HG02610 (cell line): Measurements from ENCODE around the gene FAM174C.
"Not testable (repeated sequence)": the region's sequence is repeated elsewhere in the genome, so short reads cannot be mapped to it uniquely, and the experiment has no call there.

Source experiments
- ATAC-seq: cut with Tn5 transposase; IDR thresholded peaks from one replicate; pipeline ENCODE4 v1.9.1; 2021; ENCODE audit warnings: mild to moderate bottlenecking, moderate library complexity; ENCODE audit not compliant: unreplicated experiment

Gene FAM174C

DNA sequence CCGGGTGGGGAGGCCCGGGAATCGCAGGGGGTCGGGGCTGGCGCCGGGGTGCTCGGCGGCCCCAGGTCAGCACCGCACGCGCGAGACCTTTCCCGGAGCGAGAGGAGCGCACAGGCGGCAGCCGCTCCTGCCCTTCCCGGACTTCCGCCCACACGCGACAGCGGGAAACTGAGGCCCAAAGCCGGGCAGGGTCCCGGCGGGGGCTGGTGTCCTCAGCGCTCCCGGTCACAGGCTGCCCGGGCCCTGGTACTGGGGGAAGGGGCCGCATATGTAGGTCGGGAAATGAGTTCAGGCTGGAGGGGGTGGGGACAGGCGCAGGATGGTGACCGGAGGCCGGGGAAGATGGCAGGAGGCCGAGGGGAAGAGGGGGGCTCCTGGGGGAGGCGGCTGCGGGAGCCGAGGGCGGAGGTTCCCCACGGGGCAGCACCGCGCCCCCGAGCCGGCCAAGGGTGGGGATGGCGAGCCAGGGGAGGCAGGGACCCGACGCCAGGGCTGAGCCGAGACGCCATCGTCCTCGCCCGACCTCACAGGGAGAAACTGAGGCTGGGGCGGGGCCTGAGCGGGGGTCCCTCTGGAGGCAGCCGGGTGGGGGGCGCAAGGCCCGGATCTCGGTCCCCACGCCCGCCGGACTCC is 38.2 kb upstream of the FAM174C start:
- ATAC-seq: no peak

DNA sequence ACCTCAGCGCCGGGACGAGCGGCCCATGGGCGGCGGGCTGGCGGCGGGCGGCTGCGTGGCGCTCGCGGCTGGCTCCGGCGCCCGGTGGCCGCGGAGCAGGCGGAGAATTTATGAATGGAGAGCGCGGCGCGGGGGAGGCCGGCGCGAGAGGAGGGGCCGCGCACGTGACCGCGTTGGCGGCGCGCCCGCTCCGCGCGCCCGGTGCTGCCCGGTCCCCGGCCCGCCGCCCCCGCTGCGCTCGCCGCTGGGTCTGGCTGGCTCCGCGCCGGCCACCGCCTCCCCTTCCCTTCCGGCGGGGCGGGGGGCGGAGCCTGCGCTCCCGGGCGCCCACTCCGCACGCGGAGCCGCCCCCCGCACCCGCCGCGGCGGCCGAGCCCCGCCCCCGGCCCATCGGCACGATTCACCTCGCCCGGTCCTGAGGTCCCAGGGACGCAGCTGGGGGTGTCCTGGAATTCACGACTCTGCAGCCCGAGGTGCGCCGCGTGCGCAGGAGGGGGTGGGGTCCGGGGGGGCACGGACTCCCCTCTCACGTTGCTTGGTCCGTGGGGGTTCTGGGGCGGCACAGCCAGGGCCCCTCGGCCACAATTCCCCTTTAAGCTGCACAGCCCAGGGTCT is 37.5 kb upstream of the FAM174C start, which contains the start of gene CBARP:
TSS of gene CBARP (minus strand) at position 252 of the 615 bp plus-strand sequence. CDS start 1,905 bp downstream, outside the sequence.
- no peak for ATAC-seq

DNA sequence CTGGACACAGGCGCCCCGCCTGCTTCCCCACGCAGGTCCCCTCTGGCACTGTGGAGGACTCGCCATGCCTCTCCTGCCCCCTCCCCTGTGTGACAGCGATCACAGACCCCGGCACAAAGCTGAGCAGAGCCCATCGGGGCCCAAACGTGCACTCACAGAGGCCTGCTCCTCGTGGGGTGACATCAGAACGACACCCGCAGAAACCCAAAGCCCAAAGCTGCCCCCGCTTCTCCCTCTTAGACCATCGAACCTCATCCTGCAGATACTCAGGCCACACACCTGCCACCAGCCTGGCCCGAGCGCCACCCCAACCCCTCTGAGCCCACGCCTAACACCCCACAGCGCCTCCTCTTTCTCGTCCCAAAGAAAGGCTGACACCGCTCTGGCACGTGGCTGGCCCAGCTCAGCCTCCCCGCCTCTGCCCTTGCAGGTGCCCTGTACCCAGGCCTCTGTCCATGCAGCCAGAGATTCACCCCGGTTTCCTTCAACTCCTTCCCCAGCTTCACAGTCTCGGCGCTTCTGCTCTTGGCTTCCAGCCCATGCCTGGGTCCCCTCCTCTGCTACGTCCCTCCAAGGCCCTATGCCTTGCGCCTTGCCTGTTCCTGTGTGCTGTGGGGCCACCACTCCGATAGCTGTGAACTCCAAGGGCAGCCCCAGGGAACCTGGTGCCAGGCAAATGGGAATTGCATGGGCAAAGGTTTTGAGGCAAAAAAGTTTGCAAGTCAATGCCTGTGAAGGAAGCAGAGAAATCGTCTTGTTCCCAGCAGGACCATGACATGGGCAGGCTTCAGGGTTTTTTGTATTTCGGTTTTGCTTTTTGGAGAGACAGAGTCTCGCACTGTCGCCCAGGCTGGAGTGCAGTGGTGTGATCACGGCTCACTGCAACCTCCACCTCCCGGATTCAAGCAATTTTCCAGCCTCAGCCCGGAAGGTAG is 36.7 kb upstream of the FAM174C start:
- no peak for ATAC-seq

DNA sequence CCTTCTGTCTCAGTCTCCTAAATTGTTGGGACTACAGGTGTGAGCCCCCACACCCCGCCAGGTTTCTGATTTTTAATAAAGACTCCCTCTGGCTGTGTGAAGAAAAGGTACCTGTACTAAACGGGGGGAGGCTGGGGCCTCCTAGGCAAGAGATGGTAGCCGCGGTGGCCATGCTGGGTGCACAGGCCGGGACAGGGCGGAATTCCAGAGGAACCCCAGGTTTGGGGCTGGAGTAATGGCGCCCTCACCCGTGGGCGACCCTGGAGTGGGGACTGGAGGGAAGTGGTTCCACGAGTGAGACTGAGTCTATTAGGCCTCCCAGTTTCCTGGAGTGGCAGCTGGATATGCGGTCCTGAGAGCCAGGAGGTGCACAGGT is 35.9 kb upstream of the FAM174C start:
- no peak for ATAC-seq

DNA sequence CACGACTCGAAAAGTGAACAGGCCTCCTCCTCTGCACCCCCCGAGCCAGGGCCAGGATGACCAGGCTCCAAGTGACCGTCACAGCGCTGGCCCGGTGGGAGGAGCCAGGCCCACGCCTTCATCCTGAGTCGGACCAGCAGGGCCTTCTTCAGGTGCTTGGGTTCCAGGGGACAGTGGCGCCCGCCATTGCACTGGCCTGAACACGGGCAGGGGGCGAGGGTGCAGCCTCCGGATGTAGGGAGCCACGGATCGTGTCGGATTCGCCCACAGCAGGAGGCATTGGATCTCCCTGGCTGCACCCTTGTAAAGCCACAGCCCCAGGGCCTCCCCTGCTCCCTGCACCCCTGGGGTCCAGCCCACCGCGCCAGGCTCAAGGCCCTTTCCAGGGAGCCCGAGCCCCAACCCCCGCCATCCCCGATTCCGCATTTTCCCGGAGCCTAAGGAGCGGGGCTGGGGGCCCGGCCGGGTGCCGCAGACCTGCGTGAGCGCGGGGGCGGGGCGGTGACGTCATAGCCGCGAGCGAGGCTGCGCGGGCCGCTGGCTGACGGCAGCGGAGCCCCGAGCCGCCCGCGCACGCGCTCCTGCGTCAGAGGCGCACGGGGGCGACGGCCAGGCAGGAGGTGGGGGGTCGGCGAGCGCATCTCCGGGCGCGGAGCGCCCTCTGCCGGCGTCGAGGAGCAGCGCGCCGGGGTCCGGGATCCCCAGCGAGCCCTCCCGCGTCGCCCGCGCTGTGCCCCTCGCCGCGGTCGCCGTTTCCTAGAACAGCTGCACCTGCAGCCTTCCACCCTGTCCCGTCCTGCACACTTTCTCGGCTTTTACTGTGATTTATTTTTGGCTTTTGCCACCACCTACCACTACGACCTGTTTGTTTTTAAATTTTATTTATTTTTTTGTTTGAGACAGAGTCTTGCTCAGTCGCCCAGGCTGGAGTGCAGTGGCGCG is 35.3 kb upstream of the FAM174C start:
- ATAC-seq: no peak

DNA sequence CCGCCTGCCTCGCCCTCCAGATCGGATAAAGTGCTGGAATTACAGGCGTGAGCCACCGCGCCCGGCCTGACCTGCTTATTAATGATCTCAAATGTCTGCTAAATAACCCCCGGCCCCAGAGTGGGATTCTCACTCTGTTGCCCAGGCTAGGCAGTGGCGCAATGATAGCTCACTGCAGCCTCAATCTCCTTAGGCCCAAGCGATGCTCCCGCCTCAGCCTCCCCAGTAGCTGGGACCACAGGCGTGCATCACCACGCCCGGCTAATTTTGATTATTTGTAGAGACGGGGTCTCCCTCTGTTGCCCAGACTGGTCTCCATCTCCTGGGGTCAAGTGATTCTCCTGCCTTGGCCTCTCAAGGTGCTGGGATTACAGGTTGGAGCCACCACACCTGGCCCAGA is 34.4 kb upstream of the FAM174C start:
- ATAC-seq: no peak

DNA sequence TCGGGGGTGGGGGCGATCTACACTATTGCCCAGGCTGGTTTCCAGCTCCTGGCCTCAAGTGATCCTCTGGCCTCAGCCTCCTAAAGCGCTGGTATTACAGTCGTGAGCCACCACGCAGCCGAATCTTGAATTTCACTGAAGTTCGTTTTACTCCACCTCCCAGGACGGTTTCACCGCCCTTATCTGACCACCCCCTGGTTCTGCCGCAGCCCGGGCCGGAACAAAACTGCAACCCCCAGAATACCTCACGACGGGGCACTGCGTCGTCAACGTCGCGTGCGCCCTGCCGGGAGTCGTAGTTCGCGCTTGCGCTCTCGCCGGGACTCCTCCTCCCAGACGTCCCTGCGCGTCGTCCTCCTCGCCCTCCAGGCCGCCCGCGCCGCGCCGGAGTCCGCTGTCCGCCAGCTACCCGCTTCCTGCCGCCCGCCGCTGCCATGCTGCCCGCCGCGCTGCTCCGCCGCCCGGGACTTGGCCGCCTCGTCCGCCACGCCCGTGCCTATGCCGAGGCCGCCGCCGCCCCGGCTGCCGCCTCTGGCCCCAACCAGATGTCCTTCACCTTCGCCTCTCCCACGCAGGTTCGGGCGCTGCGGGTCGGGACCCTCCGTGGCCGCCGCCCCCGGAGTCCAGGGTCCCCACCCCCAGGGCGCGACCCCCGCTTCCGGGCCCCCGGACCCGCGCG is 33.8 kb upstream of the FAM174C start, which contains the start of gene ATP5F1D:
TSS of gene ATP5F1D (plus strand) at position 335 of the 679 bp plus-strand sequence. CDS start at position 435, 100 bp downstream.
- ATAC-seq: no peak

DNA sequence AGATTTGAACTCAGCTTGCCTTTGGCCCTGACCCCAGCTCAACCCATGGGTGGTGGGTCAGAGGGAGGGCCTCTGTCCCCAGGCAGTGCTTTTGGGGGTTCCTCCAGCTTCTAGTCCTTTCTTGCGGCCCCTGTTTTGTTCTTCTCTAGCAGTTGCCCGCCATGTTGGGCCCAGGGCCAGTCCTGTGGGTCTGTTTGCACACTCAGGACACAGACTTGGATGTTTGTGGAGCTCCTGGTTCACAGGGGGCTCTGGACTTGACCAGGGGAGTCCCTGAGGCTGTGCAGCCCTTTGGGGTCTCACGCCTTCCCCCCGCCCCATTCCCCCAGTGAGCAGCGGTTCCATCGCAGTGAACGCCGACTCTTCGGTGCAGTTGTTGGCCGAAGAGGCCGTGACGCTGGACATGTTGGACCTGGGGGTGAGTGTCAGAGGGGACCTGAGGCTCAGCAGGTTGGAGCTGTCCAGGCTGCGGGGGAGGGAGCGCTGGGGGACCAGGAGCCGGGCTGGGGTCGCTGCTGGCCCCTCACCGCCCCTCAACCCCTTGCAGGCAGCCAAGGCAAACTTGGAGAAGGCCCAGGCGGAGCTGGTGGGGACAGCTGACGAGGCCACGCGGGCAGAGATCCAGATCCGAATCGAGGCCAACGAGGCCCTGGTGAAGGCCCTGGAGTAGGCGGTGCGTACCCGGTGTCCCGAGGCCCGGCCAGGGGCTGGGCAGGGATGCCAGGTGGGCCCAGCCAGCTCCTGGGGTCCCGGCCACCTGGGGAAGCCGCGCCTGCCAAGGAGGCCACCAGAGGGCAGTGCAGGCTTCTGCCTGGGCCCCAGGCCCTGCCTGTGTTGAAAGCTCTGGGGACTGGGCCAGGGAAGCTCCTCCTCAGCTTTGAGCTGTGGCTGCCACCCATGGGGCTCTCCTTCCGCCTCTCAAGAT is 31.3 kb upstream of the FAM174C start:
- no peak for ATAC-seq

DNA sequence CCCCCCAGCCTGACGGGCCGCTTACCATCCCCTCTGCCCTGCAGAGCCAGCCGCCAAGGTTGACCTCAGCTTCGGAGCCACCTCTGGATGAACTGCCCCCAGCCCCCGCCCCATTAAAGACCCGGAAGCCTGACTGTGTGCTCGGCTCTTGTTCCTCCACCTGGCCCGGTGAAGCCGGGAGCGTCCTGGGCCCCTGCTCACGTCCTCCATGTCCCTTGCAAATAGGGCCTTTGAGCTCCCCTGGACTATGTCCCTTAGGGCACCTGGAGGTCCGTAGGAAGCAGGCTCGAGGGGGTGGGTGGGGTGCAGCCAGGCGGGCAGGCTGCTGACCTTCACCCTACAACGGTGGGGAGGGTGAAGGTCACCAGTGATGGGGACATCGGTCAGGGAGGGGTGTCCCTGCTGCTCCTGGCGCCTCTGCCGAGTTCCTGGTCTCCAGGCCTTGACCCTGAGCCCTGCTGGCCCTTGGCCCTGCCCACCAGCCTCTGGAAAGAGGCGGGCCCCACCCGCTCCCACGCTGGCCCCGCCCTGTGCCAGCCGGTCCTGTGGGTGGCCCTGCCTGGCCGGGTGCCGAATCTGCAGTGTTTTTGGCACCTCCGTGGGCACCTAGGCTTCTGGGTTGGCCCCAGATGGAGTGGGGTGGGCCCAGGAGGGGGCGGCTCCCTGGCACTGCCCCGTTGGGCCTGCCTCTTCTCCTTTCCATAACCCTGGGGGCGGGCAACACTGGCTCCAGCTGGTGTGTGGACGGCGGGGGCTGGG is 30.5 kb upstream of the FAM174C start:
- ATAC-seq: no peak

DNA sequence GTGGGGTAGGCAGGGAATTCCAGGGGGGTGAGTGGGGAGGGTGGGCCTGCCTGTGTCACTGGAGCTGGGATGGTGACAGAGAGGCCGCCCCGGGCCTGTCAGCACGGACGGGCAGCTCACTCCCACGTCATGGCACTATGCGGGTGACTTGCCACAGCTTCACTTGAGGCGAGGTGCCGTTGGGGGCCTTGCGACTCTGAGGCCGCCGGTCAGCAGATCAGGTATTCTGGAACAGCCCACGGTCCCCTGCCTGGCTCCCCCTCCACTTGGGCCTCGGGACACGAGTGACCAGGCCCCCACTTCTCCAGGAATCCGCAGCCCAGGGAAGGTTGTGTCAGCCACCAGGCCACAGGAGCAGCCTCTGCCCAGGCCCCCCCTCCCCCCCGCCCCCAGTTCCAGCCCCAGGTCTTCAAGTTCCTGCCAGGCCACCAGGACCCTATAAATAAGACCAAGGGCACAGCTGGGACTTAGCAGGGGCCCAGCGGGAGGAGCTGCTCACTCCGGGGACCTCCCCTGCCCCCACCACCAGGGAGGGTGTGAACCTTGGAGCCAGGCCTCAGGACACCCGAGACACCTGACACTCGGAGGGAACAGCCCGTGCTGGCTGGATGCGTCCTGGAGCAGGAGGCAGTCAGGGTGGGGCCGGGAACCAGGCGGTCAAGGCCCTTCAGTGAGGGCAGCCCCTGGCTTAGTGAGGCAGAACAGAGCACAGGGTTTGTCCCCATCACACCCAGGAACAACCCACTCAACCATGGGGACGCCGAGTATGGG is 29.7 kb upstream of the FAM174C start:
- no peak for ATAC-seq

DNA sequence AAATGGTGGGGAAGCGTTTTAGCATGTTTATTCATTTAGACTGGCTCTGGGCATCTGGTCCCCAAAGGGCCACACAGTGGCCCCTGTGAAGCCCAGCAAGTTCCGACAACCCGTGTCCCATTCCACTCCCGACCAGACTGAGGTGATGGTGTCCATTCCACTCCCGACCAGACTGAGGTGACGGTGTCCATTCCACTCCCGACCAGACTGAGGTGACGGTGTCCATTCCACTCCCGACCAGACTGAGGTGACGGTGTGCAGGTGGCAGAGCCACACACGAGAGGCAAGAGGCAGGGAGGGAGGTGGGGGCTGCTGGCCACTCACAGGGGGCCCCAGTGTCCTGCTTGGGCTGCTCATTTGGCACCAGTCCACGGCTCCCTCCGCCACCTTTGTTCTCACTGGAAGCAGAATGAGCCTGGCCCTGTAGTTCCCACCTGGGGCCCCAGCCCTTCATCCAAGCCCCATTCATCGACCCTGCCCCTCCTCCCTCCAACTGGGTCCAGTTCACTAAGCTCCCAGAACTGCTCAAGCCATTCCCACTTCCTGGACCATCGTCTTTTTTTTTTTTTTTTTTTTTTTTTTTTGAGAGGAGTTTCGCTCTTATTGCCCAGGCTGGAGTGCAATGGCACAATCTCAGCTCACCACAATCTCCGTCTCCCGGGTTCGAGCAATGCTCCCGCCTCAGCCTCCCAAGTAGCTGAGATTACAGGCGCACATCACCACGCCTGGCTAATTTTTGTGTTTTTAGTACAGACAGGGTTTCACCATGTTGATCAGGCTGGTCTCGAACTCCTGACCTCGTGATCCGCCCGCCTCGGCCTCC is 28.9 kb upstream of the FAM174C start:
- not testable (repeated sequence) for ATAC-seq

DNA sequence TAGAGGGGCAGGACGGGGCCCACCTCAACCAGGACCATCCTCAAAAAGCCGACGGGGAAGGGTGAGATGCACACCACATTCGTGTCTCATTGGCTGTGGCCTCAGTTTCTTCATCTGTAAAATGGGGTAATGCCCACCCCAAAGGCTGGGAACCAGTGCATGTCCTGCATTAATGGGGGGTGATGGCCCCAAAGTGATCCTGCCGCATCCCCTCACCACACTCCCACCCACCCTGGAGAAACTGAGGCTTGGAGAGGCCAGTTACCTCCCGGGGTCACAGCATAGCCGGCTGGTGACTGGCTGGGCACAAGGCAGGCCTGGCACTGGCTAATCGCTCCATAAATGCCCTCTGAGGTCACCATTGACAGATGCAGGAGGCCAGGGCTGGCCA is 27.6 kb upstream of the FAM174C start:
- no peak for ATAC-seq

DNA sequence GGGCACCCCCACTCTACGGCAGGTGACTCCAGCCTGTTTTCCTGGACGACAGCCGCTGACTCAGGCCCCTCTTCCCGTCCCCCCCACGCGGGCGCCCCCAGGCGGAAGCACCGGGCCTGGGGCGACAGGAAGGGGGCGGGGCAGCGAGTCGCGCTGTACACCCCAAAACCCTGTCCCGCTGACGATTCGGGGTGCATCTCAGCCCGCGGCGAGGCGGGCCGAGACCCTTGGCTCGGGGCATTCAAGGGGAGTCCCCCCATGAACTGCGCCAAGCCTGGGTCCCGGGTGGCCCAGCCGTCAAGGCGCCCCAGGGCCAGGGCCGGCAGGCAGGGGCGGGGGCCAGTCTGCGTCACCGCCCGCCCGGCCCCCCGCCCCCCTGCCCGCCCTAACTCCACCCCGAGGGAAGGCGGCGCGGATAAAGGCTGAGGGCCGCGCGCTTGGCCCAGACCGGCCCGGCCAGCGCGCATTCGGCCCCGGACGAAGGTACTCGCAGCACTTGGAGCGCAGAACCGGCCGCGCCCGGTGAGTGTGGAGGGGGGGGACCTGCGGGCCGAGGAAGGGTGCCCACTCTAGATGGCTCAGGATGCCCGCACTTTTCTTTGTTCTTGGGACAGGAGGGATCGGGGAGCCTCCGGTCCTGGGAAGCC is 27.1 kb upstream of the FAM174C start, which contains the start of gene MIDN:
TSS of gene MIDN (plus strand) at position 445 of the 647 bp plus-strand sequence. CDS start 1,714 bp downstream, outside the sequence.
- peak; percentile 14 for ATAC-seq

DNA sequence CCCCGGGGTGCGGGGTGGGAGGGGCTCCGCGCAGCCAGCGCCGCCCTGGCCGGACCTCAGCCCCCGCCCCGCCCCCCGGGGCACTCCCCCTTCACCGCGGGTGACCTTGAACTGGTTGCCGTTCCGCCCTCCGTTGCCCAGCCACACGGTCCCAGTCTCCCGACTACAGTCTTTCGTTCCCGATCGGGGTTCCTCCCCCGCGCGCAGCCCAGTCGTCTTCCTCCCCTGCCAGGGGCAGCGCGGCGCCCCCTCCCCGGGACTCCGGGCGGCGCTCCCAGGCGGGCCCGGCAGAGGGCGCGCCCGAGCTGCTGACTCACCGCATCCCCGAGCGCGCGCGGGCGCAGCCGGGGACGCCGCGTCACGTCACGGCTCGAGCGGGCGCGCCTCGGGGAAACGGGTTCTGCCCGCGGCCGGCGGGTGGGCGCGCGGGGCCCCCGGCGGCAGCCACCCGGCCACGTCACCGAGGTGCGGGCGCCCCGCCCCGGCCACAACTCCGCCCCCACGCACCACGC is 26.5 kb upstream of the FAM174C start:
- peak; percentile 15 for ATAC-seq

DNA sequence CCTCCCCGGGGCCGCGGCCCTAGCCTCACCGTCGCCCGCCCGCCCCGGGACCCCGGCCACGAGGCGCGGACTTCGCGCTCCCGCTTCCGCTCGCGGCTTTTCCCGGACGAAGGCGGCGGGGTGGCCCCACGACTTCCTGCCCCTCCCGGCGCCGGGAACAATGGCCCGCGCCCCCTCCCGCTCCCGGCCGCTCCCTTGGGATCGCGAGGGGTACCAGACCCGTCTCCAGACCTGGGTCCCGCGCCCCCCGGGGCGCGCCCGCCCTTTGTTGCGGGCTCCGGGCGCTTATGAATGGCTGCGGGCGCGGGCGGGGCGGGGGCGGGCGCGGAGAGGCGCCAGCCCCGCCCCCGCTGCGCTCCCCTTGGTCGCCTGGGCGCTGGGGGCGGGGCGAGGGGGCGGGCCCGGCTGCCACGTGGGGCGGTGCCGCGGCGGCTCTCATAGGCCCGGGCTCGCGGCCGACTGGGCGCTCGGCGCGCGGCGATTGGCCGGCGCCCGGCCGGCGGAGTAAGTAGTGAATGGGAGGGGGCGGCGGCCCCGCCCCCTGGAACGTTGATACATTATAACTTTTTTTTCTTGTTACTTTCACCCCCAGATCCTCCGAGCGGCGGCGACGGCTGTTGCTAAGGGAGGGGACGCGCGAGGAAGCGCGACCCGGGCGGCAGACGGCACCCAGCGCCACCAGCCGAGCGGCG is 25.9 kb upstream of the FAM174C start:
- ATAC-seq: peak; percentile 39
